GM12878 (cell line): ENCODE measurements around the gene PODN. TPM values are rescaled to one million over a fixed set of nuclear protein-coding genes. Genes with fewer than 3 reads are reported as not detected.

Experiments used
- ATAC-seq: fragments of 200-7000 bp; cut with Tn5 transposase; 3 replicates; pipeline ENCODE4 v1.9.1; 2020; ENCODE audit warnings: mild to moderate bottlenecking, moderate library complexity
- BruUV-seq: library from RNA; stranded (reverse); fragments of 400-500 nt; replicated peaks from 2 replicates; lab custom pipeline; 2021; lab: Mats Ljungman, UMichigan
- CTCF ChIA-PET: fragments of 300-600 bp; sonication (Branson Sonifier 250); formaldehyde crosslinking; extraction: SDS; loops from one replicate; lab custom pipeline; 2021; ENCODE audit warnings: inconsistent platforms; lab: Yijun Ruan, JAX
- POLR2A ChIA-PET: fragments of 350-600 bp; formaldehyde crosslinking; extraction: SDS; loops from one replicate; lab custom pipeline; 2021; ENCODE audit warnings: inconsistent platforms; lab: Charles Lee
- RAD21 ChIA-PET: fragments of 300-600 bp; sonication (Branson Sonifier 250); formaldehyde crosslinking; loops from one replicate; lab custom pipeline; 2023; ENCODE audit warnings: antibody characterized with exemption; ENCODE audit not compliant: unreplicated experiment; lab: Charles Lee
- SMC1A ChIA-PET: fragments of 300-600 bp; sonication (Branson Sonifier 250); formaldehyde crosslinking; loops from one replicate; lab custom pipeline; 2023; ENCODE audit not compliant: unreplicated experiment, uncharacterized antibody; lab: Charles Lee
- DNase-seq: peaks from one replicate; pipeline ENCODE4 v3.0.0-alpha.2; 2011; ENCODE audit warnings: low read depth, low spot score
- FAIRE-seq: peaks from 3 replicates; lab custom pipeline; 2011; peaks lifted over from hg19 to GRCh38; lab: Jason Lieb, UNC
- H2AFZ ChIP-seq: 2 replicates; pipeline ENCODE4 v1.6.0; 2011; ENCODE audit warnings: low read depth, low read length, control low read depth; ENCODE audit not compliant: control insufficient read depth
- H3K27ac ChIP-seq: 2 replicates; pipeline ENCODE4 v1.5.1; 2011; ENCODE audit warnings: control low read depth; ENCODE audit not compliant: control insufficient read depth, insufficient read depth
- H3K27me3 ChIP-seq, 2 experiments: replicated peaks in 1 of 2; 2 replicates each; pipeline versions ENCODE4 v1.6.0 to v1.6.1; 2011; ENCODE audit warnings: low read length in 1 of 2; ENCODE audit not compliant: control insufficient read depth in 2 of 2, insufficient read depth in 2 of 2
- H3K36me3 ChIP-seq, 2 experiments: 2 replicates each; pipeline ENCODE4 v1.5.1; 2011; ENCODE audit warnings: low read length in 1 of 2; ENCODE audit not compliant: control insufficient read depth in 2 of 2, insufficient read depth in 2 of 2
- H3K4me1 ChIP-seq: 2 replicates; pipeline ENCODE4 v1.6.1; 2011; ENCODE audit warnings: mild to moderate bottlenecking, low read length, moderate library complexity, mixed read lengths; ENCODE audit not compliant: control insufficient read depth, insufficient read depth
- H3K4me2 ChIP-seq: 2 replicates; pipeline ENCODE4 v1.6.0; 2011; ENCODE audit warnings: control low read depth; ENCODE audit not compliant: control insufficient read depth, insufficient read depth
- H3K4me3 ChIP-seq: fragments of 200-600 bp; sonication (generic); 2 replicates; pipeline ENCODE4 v1.5.1; 2016
- H3K79me2 ChIP-seq: 2 replicates; pipeline ENCODE4 v1.6.0; 2011; ENCODE audit warnings: low read length; ENCODE audit not compliant: control insufficient read depth, insufficient read depth
- H3K9ac ChIP-seq: 2 replicates; pipeline ENCODE4 v1.8.0; 2011; ENCODE audit warnings: low read length, control low read depth, mixed read lengths; ENCODE audit not compliant: control insufficient read depth, insufficient read depth
- H3K9me3 ChIP-seq: replicated peaks from 3 replicates; pipeline ENCODE4 v1.5.1; 2011; ENCODE audit warnings: mild to moderate bottlenecking, low read length; ENCODE audit not compliant: control insufficient read depth, insufficient read depth
- H4K20me1 ChIP-seq: 2 replicates; pipeline ENCODE4 v1.6.0; 2011; ENCODE audit not compliant: control insufficient read depth, insufficient read depth
- CBX3 ChIP-seq: fragments of 200-600 bp; sonication (generic); IDR thresholded peaks from 2 replicates; pipeline ENCODE4 v1.6.1; 2016; ENCODE audit warnings: low read depth, borderline replicate concordance
- CBX5 ChIP-seq: sonication (generic); IDR thresholded peaks from 2 replicates; pipeline ENCODE4 v1.6.1; 2016; ENCODE audit warnings: low read depth, moderate library complexity, mild to moderate bottlenecking, inconsistent platforms
- EED ChIP-seq: sonication (generic); IDR thresholded peaks from 2 replicates; pipeline ENCODE4 v1.6.1; 2016; ENCODE audit warnings: antibody characterized with exemption, low read depth
- GATAD2B ChIP-seq: fragments of 450-650 bp; conservative IDR thresholded peaks from 2 replicates; pipeline ENCODE4 v1.6.1; 2017; ENCODE audit warnings: low read depth, mild to moderate bottlenecking, moderate library complexity
- HCFC1 ChIP-seq: fragments of 150-350 bp; IDR thresholded peaks from 2 replicates; pipeline ENCODE4 v1.6.1; 2014; ENCODE audit warnings: low read length
- HDGF ChIP-seq: fragments of 450-650 bp; IDR thresholded peaks from 2 replicates; pipeline ENCODE4 v1.6.1; 2016; ENCODE audit warnings: antibody characterized with exemption
- KDM1A ChIP-seq: fragments of 200-600 bp; sonication (generic); IDR thresholded peaks from 2 replicates; pipeline ENCODE4 v1.6.1; 2016; ENCODE audit warnings: borderline replicate concordance
- SREBF1 ChIP-seq: IDR thresholded peaks from 2 replicates; pipeline ENCODE4 v1.6.1; 2012; ENCODE audit warnings: mild to moderate bottlenecking, low read length
- STAT1 ChIP-seq: fragments of 450-650 bp; conservative IDR thresholded peaks from 2 replicates; pipeline ENCODE4 v1.6.1; 2014; ENCODE audit warnings: antibody characterized with exemption, mild to moderate bottlenecking
- SUZ12 ChIP-seq: fragments of 200-600 bp; sonication (generic); IDR thresholded peaks from one replicate; pipeline ENCODE4 v1.6.1; 2018; ENCODE audit warnings: antibody characterized with exemption, mild to moderate bottlenecking; ENCODE audit not compliant: unreplicated experiment
- TBL1XR1 ChIP-seq: IDR thresholded peaks from 2 replicates; pipeline ENCODE4 v1.6.1; 2012; ENCODE audit warnings: low read depth, low read length, improper control_type of control experiment
- ZSCAN29 ChIP-seq: fragments of 450-650 bp; IDR thresholded peaks from 2 replicates; pipeline ENCODE4 v1.6.1; 2017; ENCODE audit warnings: mild to moderate bottlenecking, moderate library complexity
- WGBS: methylation state at CpG from one replicate; pipeline ENCODE4 v1.1.6; 2016; ENCODE audit warnings: low lambda C conversion rate; ENCODE audit not compliant: insufficient replicate concordance, insufficient coverage; ENCODE audit errors: missing lambda C conversion rate; 5-methylcytosine and 5-hydroxymethylcytosine counted together
- in situ Hi-C: fragments of 300-500 bp; cut with MboI; formaldehyde crosslinking; loops from 9 replicates; pipeline ENCODE4 v1.14.3; 2018; ENCODE audit warnings: mixed read lengths
- intact Hi-C: fragments of 100-400 bp; cut with micrococcal nuclease; formaldehyde crosslinking; loops from one replicate; pipeline ENCODE4 v1.14.2; 2022; ENCODE audit not compliant: unreplicated experiment
- polyA plus RNA-seq, 11 experiments: library from polyadenylated mRNA; depleted of rRNA in 4 of 11; unstranded in 6 of 11; stranded (reverse) in 5 of 11; fragments of >200 nt; fragmentation: Nextera tagmentation in 4 of 11; fragmentation: Illumina TruSeq in 1 of 11; extraction: Ambion mirVana in 4 of 11; extraction: Trizol in 1 of 11; gene quantifications; 1 replicate in 1 of 11; 2 replicates in 10 of 11; pipeline versions ENCODE4 v1.2.1 to v1.2.3, GENCODE V29; 2011 to 2016; ENCODE audit warnings: inconsistent platforms in 2 of 11, missing spikeins in 2 of 11, low read depth in 1 of 11
- total RNA-seq, 4 experiments: library from RNA; depleted of rRNA in 3 of 4; stranded (reverse); fragments of >200 nt in 3 of 4; fragmentation: Illumina TruSeq in 1 of 4; extraction: Trizol in 1 of 4; gene quantifications; 2 replicates each; pipeline versions ENCODE4 v1.2.1 to v1.2.3, GENCODE V29; 2013 to 2021
- TF ChIP-seq, protein P1 (sequence below): fragments of 450-650 bp; formaldehyde crosslinking; IDR thresholded peaks from 2 replicates; pipeline ENCODE4 v1.4.0; 2020; ENCODE audit warnings: mild to moderate bottlenecking, moderate library complexity
- TF ChIP-seq, protein P2 (sequence below): fragments of 450-650 bp; IDR thresholded peaks from 2 replicates; pipeline ENCODE4 v1.6.1; 2016; ENCODE audit warnings: mild to moderate bottlenecking
- TF ChIP-seq, protein P3 (sequence below): IDR thresholded peaks from 2 replicates; pipeline ENCODE4 v1.6.1; 2011; ENCODE audit warnings: borderline replicate concordance, low read depth, mild to moderate bottlenecking, moderate library complexity, low read length; ENCODE audit not compliant: insufficient read depth, poor library complexity, severe bottlenecking
- TF ChIP-seq, protein P4 (sequence below): IDR thresholded peaks from 2 replicates; pipeline ENCODE4 v1.6.1; 2012; ENCODE audit warnings: low read depth, low read length, improper control_type of control experiment

PODN gene
- total and polyA plus RNA-seq, 10 of the 15 experiments (the other 5 are each of a cell fraction or from before 2014, with no cell fraction given), result 0.10 TPM; not detected in 9

DNA sequence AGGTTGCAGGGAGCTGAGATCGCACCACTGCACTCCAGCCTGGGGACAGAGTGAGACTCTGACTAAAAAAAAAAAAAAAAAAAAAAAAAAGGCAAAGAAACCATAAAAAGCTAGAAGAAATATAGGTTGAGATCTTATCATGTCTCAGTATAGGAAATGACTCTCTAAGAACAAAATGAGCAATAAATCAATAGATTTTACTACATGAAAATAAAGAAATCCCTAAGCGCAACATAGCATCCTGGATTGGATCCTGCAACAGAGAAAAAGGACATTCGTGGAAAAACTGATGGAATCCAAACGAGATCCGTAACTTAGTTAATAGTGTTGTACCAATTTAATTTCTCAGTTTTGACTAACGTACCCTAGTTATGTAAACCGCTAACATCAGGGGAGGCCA lies 45.1 kb downstream of the PODN start (continued):
- TF ChIP-seq, protein P1, sequence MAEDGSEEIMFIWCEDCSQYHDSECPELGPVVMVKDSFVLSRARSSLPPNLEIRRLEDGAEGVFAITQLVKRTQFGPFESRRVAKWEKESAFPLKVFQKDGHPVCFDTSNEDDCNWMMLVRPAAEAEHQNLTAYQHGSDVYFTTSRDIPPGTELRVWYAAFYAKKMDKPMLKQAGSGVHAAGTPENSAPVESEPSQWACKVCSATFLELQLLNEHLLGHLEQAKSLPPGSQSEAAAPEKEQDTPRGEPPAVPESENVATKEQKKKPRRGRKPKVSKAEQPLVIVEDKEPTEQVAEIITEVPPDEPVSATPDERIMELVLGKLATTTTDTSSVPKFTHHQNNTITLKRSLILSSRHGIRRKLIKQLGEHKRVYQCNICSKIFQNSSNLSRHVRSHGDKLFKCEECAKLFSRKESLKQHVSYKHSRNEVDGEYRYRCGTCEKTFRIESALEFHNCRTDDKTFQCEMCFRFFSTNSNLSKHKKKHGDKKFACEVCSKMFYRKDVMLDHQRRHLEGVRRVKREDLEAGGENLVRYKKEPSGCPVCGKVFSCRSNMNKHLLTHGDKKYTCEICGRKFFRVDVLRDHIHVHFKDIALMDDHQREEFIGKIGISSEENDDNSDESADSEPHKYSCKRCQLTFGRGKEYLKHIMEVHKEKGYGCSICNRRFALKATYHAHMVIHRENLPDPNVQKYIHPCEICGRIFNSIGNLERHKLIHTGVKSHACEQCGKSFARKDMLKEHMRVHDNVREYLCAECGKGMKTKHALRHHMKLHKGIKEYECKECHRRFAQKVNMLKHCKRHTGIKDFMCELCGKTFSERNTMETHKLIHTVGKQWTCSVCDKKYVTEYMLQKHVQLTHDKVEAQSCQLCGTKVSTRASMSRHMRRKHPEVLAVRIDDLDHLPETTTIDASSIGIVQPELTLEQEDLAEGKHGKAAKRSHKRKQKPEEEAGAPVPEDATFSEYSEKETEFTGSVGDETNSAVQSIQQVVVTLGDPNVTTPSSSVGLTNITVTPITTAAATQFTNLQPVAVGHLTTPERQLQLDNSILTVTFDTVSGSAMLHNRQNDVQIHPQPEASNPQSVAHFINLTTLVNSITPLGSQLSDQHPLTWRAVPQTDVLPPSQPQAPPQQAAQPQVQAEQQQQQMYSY (CRISPR knock-in tag), result no peak
- TF ChIP-seq, protein P2, sequence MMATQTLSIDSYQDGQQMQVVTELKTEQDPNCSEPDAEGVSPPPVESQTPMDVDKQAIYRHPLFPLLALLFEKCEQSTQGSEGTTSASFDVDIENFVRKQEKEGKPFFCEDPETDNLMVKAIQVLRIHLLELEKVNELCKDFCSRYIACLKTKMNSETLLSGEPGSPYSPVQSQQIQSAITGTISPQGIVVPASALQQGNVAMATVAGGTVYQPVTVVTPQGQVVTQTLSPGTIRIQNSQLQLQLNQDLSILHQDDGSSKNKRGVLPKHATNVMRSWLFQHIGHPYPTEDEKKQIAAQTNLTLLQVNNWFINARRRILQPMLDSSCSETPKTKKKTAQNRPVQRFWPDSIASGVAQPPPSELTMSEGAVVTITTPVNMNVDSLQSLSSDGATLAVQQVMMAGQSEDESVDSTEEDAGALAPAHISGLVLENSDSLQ, result no peak
- TF ChIP-seq HDGF, result no peak
- TF ChIP-seq HCFC1, result no peak
- TF ChIP-seq CBX5, result no peak
- no peak for TF ChIP-seq KDM1A

DNA sequence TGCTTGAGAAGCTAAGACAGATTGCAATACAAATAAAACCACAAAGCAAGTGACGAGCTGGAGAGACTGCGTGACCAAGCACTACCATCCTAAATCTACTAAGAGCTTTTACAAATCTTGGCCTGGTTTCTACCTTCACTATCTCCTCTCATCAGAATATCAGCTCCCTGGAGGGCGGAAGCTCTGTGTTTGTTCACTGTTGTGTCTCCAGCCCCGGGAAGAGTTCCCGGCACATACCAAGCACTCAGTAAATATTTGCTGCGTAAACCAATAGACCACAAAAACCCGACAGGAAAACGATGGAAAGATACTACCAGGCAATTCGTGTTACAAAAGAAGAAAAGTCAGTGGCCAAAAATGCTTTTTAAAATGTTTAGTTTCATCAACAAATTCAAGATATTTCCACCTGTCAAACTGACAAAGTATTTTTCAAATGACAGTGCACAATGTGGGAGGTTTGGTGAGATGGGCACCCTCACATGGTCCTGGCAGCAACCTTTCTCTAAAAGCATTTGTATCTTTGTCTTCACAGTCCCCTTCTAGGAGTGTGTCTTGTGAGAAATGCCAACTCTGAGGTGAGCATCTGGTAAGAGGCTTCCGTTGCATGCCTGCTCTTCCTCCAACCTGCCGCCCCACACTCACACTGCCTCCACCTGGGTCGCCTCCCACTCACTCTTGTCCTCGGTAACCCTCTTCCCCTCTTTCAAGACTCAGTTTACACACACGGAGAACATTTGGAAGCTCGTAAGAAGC lies 45.7 kb downstream of the PODN start:
- H3K4me3 ChIP-seq, result no peak overlapping the region
- BruUV-seq, result no TSS peak
- H3K4me2 ChIP-seq, result no peak overlapping the region
- ChIA-PET RAD21 (no interaction called here), CTCF (interaction anchor here (1.0 kb wide), 1 partner anchor 17 kb away, joined by 3 read pairs; no protein-coding TSS in a partner anchor), POLR2A (no interaction called here), SMC1A (interaction anchor here (1.4 kb wide), 1 partner anchor 15 kb away, joined by 3 read pairs; no protein-coding TSS in a partner anchor)
- in situ Hi-C loops, result no loop called here
- no peak for DNase-seq
- no peaks in the 10 kb centered on the region for H4K20me1 ChIP-seq
- no peak overlapping the region for H2AFZ ChIP-seq
- H3K9me3 ChIP-seq, result no peaks in the 10 kb centered on the region; the same call in 2 of the 3 replicates
- no peaks in the 10 kb centered on the region for H3K27me3 ChIP-seq
- no peaks in the 10 kb centered on the region for H3K36me3 ChIP-seq
- TF ChIP-seq, protein P3, sequence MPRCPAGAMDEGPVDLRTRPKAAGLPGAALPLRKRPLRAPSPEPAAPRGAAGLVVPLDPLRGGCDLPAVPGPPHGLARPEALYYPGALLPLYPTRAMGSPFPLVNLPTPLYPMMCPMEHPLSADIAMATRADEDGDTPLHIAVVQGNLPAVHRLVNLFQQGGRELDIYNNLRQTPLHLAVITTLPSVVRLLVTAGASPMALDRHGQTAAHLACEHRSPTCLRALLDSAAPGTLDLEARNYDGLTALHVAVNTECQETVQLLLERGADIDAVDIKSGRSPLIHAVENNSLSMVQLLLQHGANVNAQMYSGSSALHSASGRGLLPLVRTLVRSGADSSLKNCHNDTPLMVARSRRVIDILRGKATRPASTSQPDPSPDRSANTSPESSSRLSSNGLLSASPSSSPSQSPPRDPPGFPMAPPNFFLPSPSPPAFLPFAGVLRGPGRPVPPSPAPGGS, result no peak
- TF ChIP-seq GATAD2B (no peak), CBX3 (no peak), SUZ12 (no peak), STAT1 (no peak), ZSCAN29 (no peak), SREBF1 (no peak), TBL1XR1 (no peak), EED (no peak), KDM1A (no peak)
- TF ChIP-seq, protein P4, sequence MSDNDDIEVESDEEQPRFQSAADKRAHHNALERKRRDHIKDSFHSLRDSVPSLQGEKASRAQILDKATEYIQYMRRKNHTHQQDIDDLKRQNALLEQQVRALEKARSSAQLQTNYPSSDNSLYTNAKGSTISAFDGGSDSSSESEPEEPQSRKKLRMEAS, result no peak
- intact Hi-C loops, result no loop called here
- ATAC-seq, result no peak
- WGBS, result 38% methylated on average over 15 of the region's 15 CpGs
- FAIRE-seq, result no peak
- H3K4me1 ChIP-seq, result no peaks in the 10 kb centered on the region
- no peak overlapping the region for H3K27ac ChIP-seq
- H3K79me2 ChIP-seq, result no peaks in the 10 kb centered on the region
- no peak overlapping the region for H3K9ac ChIP-seq
